ENCODE data around the gene DAZAP1. TPM values are rescaled to one million over a fixed set of nuclear protein-coding genes. Genes with fewer than 3 reads are reported as not detected.
A peak's percentile ranks its signal among the peaks of the same experiment; 100 is the strongest.

DAZAP1 gene
- total RNA-seq, 4 donors from 2014 or later = 53.7 to 74.1 (median 63.4) TPM

GRCh38 chr19:1469255-1470054 is 62.1 kb downstream of the DAZAP1 start:
- Histone ChIP-seq H3K36me3 (no peaks in the 10 kb centered on the region), H3K27ac (no peak overlapping the region), H3K4me1 (peaks cover 11 to 49% of the 10 kb centered on the region in 2 donors), H3K4me3 (peak overlapping the region; percentile 26 to 52 (median 42)), H3K9me3 (no peaks in the 10 kb centered on the region), H3K27me3 (peaks cover 77 to 78% (median 78%) of the 10 kb centered on the region in 3 donors)
- in situ Hi-C loops (cut with MboI; ENCODE audit: low sequenced_read_pairs in 4 of 4) = no loop called here
- intact Hi-C loops (cut with DNase I; ENCODE audit: low total_unique reads) = no loop called here
- DNase-seq (no peak), ATAC-seq (no peak)
- TF ChIP-seq CTCF (IDR thresholded peaks at IDR 0.05 in 4 of 5, conservative IDR thresholded peaks at IDR 0.05 in 1 of 5) (no peak), POLR2A (IDR thresholded peaks at IDR 0.05) (no peak)

- Histone ChIP-seq H3K27me3 (peaks cover 72 to 78% (median 74%) of the 10 kb centered on the region in 3 donors), H3K9me3 (no peaks in the 10 kb centered on the region), H3K4me3 (peak overlapping the region; percentile 26 to 52 (median 42)), H3K36me3 (no peaks in the 10 kb centered on the region), H3K4me1 (peaks cover 11 to 49% of the 10 kb centered on the region in 2 donors), H3K27ac (no peak overlapping the region)
- TF ChIP-seq POLR2A (IDR thresholded peaks at IDR 0.05) (no peak), CTCF (IDR thresholded peaks at IDR 0.05 in 4 of 5, conservative IDR thresholded peaks at IDR 0.05 in 1 of 5) (no peak)
- ATAC-seq = no peak
- in situ Hi-C loops (cut with MboI; ENCODE audit: low sequenced_read_pairs in 4 of 4) (no loop called here), intact Hi-C loops (cut with DNase I; ENCODE audit: low total_unique reads) (no loop called here)
- DNase-seq = no peak
These were observed 62.6 kb downstream of the DAZAP1 start for GRCh38 chr19:1470055-1470304.

GRCh38 chr19:1470305-1471009 is 63.1 kb downstream of the DAZAP1 start:
- no peaks in the 10 kb centered on the region for H3K9me3 ChIP-seq
- in situ Hi-C loops (cut with MboI; ENCODE audit: low sequenced_read_pairs in 4 of 4) = no loop called here
- intact Hi-C loops (cut with DNase I; ENCODE audit: low total_unique reads) = no loop called here
- H3K4me3 ChIP-seq = peak overlapping the region; percentile 26 to 52 (median 42)
- H3K4me1 ChIP-seq = peaks cover 11 to 49% of the 10 kb centered on the region in 2 donors
- no peak for DNase-seq
- H3K27me3 ChIP-seq = peaks cover 72 to 78% (median 72%) of the 10 kb centered on the region in 3 donors
- no peak for TF ChIP-seq POLR2A (IDR thresholded peaks at IDR 0.05)
- no peak for ATAC-seq
- no peaks in the 10 kb centered on the region for H3K36me3 ChIP-seq
- no peak overlapping the region for H3K27ac ChIP-seq

GRCh38 chr19:1471010-1471514 is 63.7 kb downstream of the DAZAP1 start:
- H3K36me3 ChIP-seq = no peaks in the 10 kb centered on the region
- H3K4me1 ChIP-seq = peaks cover 11 to 49% of the 10 kb centered on the region in 2 donors
- no peak for ATAC-seq
- peaks cover 68 to 72% (median 70%) of the 10 kb centered on the region in 3 donors for H3K27me3 ChIP-seq
- TF ChIP-seq POLR2A (IDR thresholded peaks at IDR 0.05) (no peak), CTCF (IDR thresholded peaks at IDR 0.05 in 4 of 5, conservative IDR thresholded peaks at IDR 0.05 in 1 of 5) (no peak)
- intact Hi-C loops (cut with DNase I; ENCODE audit: low total_unique reads) (no loop called here), in situ Hi-C loops (cut with MboI; ENCODE audit: low sequenced_read_pairs in 4 of 4) (no loop called here)
- no peak overlapping the region for H3K27ac ChIP-seq
- DNase-seq = no peak
- H3K9me3 ChIP-seq = no peaks in the 10 kb centered on the region
- H3K4me3 ChIP-seq = peak overlapping the region; percentile 26 to 52 (median 42)

- Histone ChIP-seq H3K27me3 (peaks cover 62 to 66% (median 64%) of the 10 kb centered on the region in 3 donors), H3K36me3 (no peaks in the 10 kb centered on the region), H3K9me3 (no peaks in the 10 kb centered on the region), H3K4me3 (peak overlapping the region in 1 of 4 donors; percentile 52), H3K27ac (no peak overlapping the region), H3K4me1 (peaks cover 11 to 49% of the 10 kb centered on the region in 2 donors)
- in situ Hi-C loops (cut with MboI; ENCODE audit: low sequenced_read_pairs in 4 of 4) = no loop called here
- intact Hi-C loops (cut with DNase I; ENCODE audit: low total_unique reads) = no loop called here
- TF ChIP-seq POLR2A (IDR thresholded peaks at IDR 0.05) (no peak), CTCF (IDR thresholded peaks at IDR 0.05 in 4 of 5, conservative IDR thresholded peaks at IDR 0.05 in 1 of 5) (no peak)
- DNase-seq (no peak), ATAC-seq (no peak)
These were observed 64.3 kb downstream of the DAZAP1 start for GRCh38 chr19:1471515-1472160.

Measured in gastrocnemius medialis (tissue), 4 donors.